Epithelial cell of esophagus (primary cell): ENCODE data around the gene WDR7.

ENCODE experiments used
- DNase-seq: peaks from one replicate; pipeline ENCODE4 v3.0.0; 2010; ENCODE audit warnings: low read depth
- H3K4me3 ChIP-seq: 2 replicates; pipeline ENCODE4 v1.5.1; 2011; ENCODE audit warnings: mild to moderate bottlenecking, low read length, control low read depth
- TF ChIP-seq, protein P1 (sequence below): IDR thresholded peaks from 2 replicates; pipeline ENCODE4 v1.5.1; 2011; ENCODE audit warnings: low read depth, mild to moderate bottlenecking, low read length, control low read depth, inconsistent platforms; ENCODE audit not compliant: insufficient read depth; ENCODE audit errors: missing control alignments

Gene WDR7

DNA sequence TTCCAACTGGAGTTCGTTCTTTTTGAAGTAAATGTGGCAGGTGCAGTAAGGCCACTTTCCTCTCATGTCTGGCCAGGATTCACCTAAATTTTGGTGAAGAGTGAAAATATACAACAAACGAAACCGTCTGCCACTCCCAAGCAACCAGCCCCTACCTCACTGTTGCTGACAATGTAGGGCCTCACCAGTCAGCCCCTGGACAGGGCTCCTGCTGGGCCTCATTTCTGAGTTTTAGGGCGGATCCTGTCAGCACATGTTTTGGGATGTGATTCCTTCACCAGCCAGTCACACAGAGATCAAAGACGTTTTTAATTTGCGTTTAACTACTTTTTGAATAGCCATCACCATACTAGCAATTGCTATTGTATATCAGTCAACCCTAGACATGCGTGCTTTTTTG, 185.0 kb downstream of the WDR7 start:
- DNase-seq, result no peak
- H3K4me3 ChIP-seq, result no peak overlapping the region
- TF ChIP-seq, protein P1, sequence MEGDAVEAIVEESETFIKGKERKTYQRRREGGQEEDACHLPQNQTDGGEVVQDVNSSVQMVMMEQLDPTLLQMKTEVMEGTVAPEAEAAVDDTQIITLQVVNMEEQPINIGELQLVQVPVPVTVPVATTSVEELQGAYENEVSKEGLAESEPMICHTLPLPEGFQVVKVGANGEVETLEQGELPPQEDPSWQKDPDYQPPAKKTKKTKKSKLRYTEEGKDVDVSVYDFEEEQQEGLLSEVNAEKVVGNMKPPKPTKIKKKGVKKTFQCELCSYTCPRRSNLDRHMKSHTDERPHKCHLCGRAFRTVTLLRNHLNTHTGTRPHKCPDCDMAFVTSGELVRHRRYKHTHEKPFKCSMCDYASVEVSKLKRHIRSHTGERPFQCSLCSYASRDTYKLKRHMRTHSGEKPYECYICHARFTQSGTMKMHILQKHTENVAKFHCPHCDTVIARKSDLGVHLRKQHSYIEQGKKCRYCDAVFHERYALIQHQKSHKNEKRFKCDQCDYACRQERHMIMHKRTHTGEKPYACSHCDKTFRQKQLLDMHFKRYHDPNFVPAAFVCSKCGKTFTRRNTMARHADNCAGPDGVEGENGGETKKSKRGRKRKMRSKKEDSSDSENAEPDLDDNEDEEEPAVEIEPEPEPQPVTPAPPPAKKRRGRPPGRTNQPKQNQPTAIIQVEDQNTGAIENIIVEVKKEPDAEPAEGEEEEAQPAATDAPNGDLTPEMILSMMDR, result no peak

DNA sequence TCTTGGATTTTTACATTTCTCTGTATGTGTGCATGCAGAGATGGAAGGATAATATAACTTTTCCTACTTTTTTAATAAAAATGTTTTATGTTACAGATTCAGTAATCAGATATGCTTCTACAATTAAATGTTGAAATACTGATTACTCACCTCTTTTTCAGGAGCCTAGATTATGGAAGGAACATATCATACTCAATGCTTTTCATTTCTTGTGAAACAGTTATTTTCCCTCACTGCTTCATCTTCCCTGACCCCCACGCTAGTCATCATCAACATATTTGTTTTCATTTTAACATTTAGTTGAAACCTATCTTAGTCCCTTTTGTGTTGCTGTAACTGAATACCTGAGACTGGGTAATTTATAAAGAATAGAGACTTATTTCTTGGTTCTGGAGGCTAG, 190.7 kb downstream of the WDR7 start:
- TF ChIP-seq, protein P1, result no peak
- DNase-seq, result no peak
- no peak overlapping the region for H3K4me3 ChIP-seq

DNA sequence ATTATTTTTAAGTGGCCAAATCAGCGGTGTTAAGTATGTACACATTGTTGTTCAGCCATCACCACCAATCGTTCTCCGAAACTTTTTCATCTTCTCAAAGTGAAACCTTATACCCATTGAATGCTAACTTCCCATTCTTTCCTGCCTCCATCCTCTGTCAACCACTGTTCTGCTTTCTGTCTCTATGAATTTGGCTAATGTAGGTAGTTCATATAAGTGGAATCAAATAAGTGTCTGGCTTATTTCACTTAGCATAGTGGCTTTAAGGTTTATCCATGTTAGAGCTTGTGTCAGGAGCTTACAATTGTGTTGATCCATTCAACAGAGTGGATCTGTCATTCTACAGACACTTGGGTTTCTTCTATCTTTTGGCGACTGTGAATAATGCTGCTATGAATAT, 192.1 kb downstream of the WDR7 start:
- no peak overlapping the region for H3K4me3 ChIP-seq
- TF ChIP-seq, protein P1, result no peak
- DNase-seq, result no peak

DNA sequence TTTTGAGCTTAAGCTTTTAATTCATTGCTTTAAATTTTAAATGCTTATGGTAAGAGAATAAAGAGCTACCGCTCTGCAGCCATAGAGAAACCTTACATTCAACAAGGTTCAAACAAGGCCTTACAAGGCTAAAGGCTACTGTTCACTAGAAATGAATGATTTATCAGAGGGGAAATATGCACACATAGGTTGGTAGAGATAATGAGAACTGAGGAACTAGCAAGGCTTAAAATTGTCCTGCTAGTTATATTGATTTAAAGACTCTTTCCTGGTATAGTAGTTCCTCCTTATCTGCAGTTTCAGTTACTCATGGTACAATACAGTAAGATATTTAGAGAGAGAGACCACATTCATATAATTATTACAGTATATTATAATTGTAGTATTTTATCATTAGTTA, 193.4 kb downstream of the WDR7 start:
- no peak overlapping the region for H3K4me3 ChIP-seq

DNA sequence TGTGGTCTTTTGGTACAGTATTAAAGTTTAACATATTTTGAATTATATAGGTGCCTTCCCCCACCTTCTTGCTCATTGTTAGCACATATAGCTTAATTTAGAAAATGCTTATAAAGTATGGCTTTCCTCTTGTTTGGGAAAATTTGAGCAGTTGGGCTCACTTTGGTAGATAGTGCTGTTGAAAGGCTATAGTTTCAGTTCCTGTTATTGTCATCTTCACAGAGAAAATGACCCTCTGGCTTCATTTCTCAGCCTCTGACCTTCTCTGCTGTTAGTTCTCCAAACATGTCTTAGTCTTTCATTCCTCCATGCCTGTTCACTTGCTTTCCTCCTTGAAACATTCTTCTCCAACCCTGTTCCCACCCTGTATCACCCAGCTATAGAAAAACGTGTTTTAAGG, 200.6 kb downstream of the WDR7 start:
- H3K4me3 ChIP-seq, result no peak overlapping the region
- no peak for DNase-seq
- TF ChIP-seq, protein P1, result no peak

More for the DNA sequence above, 193.4 kb downstream of the WDR7 start:
- DNase-seq, result no peak
- TF ChIP-seq, protein P1, result no peak

DNA sequence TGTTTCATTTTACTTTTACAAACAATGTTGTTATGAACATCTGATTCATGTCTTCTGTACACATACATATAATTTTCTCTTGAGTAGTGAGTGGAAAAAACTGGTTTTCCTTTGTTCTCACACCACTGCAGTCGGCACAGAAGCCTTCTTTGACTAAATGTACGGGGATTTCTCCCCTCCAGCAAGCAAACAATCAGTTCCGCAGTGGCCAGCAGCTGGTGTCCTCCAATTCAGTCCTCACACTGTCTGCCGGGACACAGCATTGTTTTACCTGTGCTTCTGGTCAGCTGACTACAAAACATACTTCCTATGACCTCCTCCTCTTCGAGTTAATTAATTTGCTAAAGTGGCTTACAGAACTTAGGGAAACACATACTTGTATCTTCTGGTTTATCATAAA, 202.8 kb downstream of the WDR7 start:
- H3K4me3 ChIP-seq, result no peak overlapping the region
- no peak for DNase-seq
- TF ChIP-seq, protein P1, result no peak

DNA sequence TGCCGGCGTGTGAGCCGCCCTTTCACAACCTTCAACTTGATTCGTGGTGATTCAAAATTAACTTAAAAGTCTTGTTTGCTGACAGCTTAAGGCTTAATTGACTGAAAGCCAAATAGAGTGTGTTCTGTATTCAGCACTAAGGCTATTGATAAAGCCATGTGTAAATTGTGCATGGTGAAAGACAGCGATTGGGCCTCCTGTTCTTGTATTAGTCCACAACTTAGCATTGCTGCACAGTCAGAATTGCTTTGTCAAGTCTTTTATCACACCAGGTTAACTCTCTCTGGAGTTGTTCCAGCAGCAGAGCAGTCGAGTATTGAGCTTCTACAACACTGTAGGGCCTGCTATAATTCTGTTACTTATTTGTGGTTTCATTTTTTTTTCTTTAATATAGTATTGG, 210.1 kb downstream of the WDR7 start:
- no peak overlapping the region for H3K4me3 ChIP-seq
- TF ChIP-seq, protein P1, result no peak
- DNase-seq, result no peak
